IPS-NIHi7 (cell line): ENCODE data around the gene SERPINE3.

ENCODE experiments used
- DNase-seq: peaks from one replicate; pipeline ENCODE4 v3.0.0; 2012; ENCODE audit warnings: mixed read lengths; ENCODE audit errors: extremely low spot score

Gene SERPINE3

DNA sequence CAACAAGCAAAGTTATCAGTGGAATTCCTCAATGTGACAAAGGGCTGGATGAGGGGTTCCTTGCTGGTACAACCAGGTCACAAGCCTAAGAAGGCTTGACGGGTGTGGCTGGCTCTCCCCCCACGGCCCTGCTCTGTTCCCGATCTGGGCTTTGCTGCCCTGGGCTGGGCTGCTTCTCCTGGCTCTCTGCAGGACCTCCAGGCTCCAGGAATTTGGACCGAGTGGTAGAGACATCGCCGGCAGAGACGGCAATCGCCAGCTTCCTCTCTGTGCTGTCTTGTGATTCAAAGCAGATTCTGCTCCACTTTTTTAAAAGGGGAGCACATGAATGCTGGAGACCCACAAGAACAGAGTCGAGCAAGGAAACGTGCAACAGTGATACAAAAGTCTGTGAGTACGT, at the start of gene SERPINE3:
Gene SERPINE3, plus strand, starts transcription at position 338 of the 400 bp plus-strand sequence. CDS start 1,401 bp downstream, outside the sequence.
- DNase-seq = no peak

DNA sequence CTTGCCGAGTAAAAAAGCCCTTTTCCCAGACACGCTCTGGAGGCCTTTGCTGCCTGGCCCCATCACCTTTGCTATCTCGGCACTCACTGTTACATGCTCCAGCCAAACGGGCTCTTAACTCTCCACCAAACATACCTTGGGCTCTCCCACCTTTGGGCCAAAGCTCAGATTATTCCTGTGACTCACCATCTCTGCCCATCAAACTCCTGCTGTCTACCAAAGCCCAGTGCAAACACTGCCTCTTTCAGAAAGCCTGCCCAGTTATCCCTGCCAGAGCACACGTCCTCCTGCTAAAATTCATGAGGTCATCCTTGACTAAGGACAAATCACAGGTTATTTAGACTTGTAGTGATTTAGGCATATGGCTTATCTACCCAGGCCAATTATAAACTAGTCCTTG, 48.1 kb upstream of the SERPINE3 start:
- no peak for DNase-seq

DNA sequence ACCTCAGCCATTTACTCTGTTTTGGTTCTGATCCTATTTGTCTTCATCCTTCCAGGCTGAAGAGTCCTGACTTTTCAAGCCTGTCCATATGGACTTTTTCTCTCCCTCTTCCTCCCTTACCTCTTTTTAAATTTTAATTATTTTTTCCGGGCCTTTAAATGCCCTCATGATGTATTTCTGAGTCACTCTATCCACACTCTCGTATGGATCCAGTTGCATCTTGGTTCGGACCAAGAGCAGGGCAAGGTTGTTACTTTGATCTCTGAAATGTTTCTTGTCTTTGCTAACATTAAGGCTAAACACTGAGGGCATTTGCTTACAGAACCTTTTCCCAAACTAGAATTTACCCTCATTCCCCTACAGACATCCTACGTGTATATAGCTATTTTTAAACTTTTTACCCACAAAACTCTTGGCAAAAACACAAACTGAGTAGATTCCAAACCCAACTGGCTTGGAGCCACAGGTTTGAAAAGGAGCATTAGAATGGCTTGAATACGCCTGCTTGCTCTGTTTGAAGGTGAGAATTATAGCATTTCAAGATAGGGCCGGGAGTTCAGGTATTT, 47.4 kb upstream of the SERPINE3 start:
- DNase-seq = no peak

DNA sequence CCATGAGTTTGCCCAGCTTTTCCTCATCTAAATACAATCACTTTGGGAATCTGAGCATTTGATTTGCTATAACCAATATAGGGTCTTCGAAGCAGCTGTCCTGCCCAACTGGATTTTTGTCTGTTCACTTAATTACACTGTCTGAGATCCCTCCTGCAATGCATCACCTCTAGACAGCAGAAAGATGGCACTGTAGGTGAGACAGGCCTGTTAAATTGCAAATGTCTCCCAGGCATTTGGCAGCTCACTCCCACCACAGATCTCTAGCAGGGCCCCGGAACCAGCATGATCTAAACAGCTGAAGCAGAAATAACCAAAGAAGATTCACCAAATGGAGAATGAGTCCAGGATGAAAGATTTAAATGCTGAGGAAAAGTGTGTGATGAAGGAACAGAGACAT, 41.9 kb upstream of the SERPINE3 start:
- DNase-seq = no peak

DNA sequence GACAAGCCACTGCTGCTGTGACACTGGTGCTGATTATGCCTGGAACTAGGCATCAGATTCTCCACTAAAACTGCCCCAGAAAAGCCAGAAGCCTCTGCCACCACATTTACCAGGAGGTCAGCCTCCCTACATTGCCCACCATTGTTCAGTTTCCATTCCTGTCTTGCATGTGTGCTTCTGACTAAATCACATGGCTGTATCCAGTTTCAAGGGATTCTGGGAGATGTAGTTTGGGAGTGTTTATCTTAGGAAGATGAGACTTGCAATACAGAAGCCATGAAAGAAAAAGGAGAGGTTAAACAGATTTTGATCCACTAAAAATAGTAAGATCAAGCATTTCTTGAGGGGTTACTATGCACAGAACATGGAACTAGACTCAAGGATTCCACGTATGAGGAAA, 40.7 kb upstream of the SERPINE3 start:
- no peak for DNase-seq

DNA sequence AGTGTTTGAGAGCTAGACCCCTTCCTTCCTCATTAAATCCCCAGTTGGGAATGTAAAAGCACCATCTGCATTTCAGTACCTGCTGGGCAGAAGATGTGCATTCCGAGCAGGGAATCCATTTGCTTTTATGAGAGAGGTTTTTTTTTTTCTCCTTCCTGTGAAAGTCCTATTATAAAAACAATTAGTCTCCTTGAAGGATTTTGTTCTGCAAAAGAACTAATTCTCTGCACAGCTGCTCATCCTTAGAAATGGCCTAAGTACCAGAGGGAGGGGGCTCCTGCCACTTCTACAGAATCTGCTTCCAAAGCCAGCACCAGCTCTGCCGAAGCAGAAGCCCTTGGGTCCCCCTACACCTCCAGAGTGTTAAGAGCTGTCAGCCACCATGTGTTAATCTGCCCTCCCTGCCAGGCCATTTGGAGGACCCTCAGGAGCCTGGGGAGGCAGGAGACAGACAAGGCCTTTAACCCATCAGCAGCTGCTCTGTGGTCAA, 36.4 kb upstream of the SERPINE3 start:
- DNase-seq = peak; percentile 68

DNA sequence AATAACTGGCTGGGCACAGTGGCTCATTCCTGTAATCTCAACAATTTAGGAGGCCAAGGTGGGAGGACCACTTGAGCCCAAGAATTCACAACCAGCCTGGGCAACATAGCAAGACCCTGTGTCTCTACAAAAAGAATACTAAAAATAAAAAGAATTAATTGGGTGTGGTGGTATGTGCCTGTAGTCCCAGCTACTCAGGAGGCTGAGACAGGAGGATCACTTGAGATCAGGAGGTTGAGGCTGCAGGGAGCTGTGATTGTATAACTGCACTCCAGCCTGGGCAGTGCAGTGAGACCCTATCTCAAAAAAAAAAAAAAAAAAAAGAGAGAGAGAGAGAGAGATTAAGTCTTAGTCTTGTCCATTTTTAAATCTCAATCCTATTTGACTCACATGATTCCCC, 35.6 kb upstream of the SERPINE3 start:
- DNase-seq = no peak

DNA sequence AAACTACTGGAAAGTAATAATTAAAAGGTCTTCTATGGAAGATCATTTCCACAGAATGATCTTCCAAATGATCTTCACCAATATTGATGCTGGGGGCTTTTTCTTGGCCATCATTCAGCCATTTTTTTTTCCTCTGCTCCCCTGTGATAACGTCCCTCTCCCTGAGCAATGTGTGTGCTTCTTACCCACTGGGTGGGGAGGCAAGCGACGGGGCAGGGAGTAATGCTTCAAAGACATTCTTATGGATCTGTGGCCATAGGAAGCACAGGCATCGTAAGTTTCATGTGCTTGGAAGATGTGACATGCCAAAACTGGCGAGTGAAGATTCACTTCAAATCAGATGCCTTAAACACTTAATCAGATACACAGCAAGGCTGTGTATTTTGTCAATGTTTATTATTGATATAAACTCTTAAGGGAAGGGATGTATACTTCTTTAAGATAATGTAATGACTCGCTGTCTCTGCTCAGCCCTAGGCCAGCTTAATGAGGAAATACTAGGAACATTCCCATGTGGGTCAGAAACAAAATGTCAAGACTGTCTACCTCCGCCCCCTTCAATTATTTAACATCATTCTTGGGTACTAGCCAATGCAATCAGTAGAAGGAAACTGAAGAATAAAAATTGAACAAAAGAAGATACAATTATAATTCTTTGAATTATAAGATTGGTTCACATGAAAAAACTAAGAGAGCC, 34.1 kb upstream of the SERPINE3 start:
- DNase-seq = no peak

DNA sequence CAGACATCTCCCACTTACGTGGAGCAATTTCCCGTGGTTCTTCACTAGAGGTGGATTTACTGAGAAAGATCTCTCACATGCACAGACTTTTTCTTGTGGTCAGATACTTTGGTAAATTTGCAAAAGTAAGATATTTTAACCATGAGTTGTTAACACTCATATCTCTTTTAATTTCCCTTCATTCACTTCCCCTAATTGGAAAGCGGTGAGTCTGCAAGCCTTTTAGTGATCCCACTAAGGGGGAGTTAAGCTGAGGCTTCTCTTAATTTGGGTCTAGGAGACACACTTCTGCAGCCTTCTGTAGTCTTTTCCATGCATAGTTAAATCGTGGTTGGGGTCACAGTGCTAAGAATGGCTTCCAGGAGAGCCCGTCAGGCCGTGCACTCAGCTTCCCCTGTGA, 30.7 kb upstream of the SERPINE3 start:
- no peak for DNase-seq

DNA sequence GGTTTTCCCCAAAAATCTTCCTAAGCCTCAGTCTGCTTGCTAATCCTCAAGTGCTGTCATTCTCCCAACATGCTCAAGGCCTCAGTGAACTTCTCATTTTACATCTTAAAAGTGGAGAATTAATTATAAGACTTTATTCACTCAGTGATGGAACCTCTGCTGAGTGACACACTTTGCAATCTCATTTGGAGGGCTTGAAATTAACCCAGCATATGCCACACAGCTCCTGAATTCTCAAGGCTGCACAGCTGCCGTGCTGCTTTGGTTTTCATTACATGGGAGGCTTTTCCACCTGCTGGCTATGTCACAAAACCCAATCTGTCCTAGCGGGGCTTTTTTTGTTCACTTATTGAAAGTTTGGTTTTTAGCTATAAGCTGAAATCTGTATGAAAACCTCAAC, 28.3 kb upstream of the SERPINE3 start:
- no peak for DNase-seq

DNA sequence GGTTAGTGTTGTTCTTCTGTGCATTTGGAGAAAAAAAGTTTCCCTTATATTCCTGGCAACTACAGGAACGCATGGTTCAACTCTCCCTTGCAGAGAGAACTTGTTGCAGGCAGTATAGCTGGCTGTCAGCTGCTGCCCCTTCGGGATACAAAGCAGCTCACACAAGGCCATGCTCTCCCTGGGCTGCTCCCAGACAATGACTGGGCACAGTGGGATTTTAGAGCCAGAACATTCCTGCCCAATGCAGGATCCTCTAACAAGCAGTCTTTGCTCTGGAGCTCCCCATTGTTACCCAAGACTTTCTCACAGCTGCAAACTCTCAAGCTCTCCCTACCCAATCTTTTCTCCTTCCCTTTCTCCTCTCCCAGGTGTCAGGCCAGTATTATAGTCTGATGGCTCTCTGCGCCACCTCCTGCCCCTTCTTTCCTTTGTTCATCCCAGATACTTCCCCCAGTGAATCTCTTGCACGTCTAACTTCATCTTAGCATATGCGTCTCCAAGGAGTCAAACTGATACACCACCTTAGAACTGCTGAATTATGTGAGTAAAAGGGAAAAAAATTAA, 27.5 kb upstream of the SERPINE3 start:
- no peak for DNase-seq

DNA sequence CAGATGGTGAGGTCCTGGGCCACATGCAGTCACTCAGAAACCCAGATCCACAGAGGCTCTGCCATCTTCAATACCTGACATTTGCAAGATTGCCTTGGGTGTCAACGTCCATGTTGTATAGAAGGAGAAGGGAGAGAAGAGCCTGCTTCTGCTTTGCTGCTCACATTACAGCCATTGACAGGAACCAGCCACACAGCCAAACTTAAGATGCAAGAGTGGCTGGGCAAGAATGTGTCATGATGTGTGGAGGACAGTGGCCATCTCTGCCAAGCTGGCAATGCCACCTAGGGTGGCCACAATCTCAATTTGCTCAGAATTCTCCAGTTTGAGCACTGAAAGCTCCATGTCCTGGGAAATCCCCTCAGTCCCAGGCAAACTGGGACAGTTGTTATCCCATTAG, 25.9 kb upstream of the SERPINE3 start:
- DNase-seq = no peak

DNA sequence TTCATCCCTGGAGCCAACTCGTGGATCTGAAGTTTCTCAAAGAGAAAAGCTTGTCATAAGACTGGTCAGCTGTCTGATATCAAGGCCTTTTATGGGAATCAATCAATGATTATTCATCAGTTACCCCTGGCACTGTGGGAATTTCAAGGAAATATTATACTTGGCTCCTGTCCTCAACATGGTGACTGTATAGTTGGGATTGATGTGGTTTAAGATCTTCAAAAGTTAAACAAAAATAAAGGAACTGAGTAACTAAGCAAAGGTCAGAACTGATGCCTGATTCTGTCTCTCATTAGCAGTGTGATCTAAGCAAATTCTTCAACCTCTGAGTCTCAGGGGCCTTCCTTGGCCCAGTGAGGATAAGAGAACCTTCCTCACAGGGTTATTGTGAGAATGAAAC, 22.2 kb upstream of the SERPINE3 start:
- DNase-seq = no peak

DNA sequence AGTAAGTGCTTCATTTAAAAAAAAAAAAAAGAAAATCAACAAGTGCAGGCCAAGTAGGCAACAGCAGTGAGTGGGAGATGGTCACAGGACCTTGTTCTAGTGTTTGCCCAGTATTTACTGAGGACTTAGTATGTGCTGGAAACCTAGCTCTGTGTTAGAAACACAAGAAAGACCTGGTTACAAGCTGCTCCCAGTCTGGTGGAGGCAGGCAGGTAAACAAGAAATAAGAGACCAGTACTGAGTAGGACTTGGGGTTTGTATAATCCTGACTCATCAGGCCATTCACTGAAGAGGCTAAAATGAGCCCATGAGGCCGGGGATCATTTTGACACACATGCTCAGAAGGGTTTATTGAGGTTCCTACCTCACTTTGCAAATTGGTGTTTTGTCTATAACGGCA, 21.5 kb upstream of the SERPINE3 start:
- no peak for DNase-seq

DNA sequence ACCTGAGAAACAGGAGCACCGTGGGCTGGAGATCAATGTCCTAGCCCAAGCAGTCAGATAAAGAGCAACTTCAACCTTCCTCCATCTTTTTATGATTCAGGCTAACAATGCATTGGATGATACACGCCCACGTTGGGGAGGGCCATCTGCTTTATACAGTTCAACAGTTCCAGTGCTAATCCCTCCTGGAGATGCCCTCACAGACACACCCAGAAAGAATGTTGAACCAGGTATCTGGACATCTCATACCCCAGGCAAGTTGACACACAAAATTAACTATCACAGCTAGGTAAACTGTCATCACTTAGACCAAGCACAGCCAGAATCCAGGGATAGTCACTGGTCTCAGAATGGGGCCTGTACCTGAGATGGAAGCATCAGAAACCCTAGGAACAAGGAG, 20.6 kb upstream of the SERPINE3 start:
- DNase-seq = no peak

DNA sequence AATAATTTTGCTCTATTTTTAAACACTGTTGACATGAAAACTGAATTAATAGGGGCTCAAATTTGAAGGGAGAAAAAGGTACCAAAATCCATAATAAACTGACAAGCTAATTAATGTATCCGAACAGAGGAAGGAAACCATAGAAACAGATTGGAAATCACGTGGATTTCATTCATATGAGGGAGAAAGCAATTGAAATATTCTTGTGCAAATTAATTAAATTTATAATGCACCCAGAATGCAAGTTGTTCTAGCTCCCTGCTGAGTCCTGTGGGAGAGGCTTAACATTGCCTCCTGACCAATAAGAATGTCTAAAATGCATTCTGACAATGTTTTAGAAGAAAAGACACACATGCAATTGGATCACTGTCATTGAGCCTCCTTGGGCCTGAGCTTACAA, 17.7 kb upstream of the SERPINE3 start:
- no peak for DNase-seq

DNA sequence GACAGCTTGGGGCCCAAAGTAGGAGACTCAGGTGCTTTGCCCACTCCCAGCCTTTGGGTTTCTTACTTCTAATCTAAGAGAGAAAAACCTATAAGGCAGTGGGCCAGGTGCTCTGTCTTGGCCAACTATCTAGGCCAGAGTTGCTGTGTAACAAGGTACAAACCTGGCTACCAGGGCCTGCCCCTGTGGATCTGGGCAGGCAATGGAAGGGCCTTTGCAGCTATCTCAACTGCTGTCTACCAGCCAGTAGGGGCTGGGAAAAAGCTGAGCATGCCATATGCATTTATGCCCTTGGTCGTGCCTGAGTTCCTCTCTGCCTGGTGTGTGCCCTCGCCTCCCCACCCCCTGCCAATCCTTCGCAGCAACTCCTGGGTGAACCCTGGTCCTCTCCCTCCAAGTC, 16.7 kb upstream of the SERPINE3 start:
- DNase-seq = no peak

DNA sequence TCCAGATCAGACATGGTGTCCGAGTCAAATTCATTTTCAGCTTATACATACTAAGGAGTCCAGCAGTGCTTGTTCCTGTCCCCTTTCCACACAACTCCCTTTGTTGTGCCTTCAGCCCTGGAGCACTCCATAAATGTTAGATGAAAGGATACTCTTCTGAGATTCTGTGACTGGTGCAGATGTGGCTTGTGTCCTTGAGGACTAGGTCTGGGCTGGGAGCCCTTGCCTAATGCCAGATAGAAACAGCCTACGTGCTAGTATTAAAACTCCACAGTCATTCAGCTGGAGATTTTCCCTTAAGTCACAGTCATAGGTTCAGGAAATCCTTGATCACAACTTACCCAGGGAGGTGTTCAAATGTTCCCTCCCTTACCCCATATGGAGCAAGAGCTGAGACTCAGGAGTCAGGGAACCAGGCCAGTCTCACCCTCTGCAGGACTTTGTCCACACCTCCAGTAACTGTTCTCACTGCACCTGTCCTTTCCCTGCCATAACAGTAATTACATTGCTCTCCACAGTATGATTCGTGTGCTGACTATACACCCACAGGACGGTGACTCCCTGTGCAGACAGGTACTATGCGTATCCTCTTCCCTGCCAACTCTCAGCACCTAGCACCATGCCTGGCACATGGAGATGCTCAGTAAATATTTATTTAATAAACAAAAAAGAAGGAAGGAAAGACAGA, 15.5 kb upstream of the SERPINE3 start:
- DNase-seq = no peak

DNA sequence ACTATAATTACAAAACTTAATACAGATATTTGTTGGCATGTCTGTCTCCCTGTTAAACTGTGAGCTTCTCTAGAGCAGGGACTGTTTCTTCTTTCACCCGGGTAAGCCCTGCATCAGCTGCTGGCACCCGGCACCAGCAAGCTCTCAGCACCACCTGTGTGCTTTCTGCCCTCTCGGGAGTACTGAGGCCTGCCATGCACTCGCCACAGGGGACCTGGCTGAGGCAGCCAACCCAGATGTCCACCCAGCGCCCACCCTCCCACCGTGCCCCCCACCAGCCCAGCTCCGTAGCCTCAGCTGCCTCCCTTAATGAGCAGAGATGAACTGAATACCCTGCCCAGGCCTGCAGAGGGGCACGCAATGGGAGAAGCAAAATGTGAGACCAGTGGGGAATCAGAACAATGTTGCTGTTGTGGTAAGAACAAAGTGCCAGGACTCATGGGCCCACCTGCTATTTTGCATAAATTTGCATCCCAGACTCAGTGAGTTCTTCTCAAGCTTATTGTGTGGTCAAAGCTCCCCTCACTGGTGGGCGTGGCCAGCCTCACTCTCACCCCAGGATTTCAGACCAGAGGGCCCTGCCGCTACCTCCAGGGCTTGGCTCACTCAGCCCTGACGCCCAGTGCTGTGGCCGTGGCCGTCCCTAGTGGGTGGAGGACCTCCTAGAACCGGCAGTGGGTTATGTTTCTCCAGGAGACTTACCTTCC, 14.6 kb upstream of the SERPINE3 start:
- no peak for DNase-seq

DNA sequence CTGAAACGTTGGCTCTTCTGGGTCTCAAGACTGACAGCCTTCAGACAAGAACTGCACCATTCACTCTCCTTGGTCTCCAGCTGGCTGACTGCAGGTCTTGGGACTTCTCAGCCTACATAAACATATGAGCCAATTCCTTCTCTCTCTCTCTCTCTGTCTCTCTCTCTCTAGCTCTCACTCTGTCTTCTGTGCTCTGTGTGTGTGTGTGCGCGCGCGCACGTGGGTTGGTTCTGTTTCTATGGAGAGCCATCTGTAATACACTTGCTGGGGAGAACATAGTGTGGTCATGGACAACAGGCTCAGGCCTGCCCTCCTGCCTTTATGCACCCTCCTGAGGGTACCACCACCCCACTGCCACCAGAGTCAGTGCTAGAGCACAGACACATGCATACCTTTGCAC, 13.7 kb upstream of the SERPINE3 start:
- DNase-seq = no peak

DNA sequence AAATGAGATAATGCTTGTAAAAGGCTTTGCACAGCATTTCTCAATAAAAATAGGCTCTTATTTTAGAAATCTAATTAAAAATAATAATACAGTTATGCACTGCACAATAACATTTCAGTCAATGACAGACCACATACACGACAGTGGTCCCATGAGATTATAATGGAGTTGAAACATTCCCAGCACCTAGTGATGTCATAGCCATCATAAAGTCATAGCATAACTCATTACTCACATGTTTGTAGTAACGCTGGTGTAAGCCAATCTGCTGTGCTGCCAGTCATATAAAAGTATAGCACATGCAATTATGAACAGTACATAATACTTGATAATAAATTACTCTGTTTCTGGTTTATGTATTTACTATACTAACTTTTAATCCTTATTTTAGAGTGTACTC, 12.7 kb upstream of the SERPINE3 start:
- no peak for DNase-seq

DNA sequence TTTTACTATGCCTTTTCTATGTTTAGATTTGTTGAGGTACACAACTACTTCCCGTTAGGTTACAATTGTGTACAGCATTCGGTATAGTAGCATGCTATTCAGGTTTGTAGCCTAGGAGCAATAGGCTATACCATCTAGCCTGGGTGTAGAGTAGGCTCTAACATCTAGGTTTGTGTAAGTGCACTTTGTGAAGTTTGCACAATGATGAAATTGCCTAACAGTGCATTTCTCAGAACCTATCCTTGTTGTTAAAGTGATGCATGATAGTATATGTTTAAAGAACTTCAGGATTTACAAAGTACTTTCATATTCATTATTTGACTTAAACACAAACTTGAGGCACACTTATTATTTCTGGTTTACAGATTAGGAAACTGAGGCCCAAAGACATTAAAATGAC, 11.5 kb upstream of the SERPINE3 start:
- no peak for DNase-seq
